Measurements from ENCODE around the gene PMEL. TPM values are rescaled to one million over a fixed set of nuclear protein-coding genes. Genes with fewer than 3 reads are reported as not detected.

The PMEL gene
- total and polyA plus RNA-seq, 9 of the 15 experiments (the other 6 are each of a cell fraction or from before 2014, with no cell fraction given) = 0.36 to 2.0 (median 0.98) TPM

GRCh38 chr12:55927588-55928502 lies 38.0 kb downstream of the PMEL start, which contains the start of gene PYM1 (continued):
- TF ChIP-seq ZHX1 (conservative IDR thresholded peaks at IDR 0.05; ENCODE audit: low read length) (no peak), JUND (IDR thresholded peaks at IDR 0.05; ENCODE audit: borderline replicate concordance, low read depth, low read length) (no peak), JUND (tag; IDR thresholded peaks at IDR 0.05; ENCODE audit: borderline replicate concordance, low read depth, low read length) (no peak; the same call in 2 of the 3 replicates), SAP30 (IDR thresholded peaks at IDR 0.05; ENCODE audit: borderline replicate concordance, insufficient read depth, low read depth, low read length, poor library complexity, severe bottlenecking) (no peak), ZNF282 (CRISPR knock-in tag; IDR thresholded peaks at IDR 0.05) (no peak), CUX1 (CRISPR knock-in tag; IDR thresholded peaks at IDR 0.05) (no peak), ATF1 (CRISPR knock-in tag; IDR thresholded peaks at IDR 0.05) (no peak), ATF1 (tag; IDR thresholded peaks at IDR 0.05) (peak; percentile 30), ZNF512 (tag; IDR thresholded peaks at IDR 0.05) (no peak)
